ENCODE measurements around the gene COL6A5.

Gene COL6A5

DNA sequence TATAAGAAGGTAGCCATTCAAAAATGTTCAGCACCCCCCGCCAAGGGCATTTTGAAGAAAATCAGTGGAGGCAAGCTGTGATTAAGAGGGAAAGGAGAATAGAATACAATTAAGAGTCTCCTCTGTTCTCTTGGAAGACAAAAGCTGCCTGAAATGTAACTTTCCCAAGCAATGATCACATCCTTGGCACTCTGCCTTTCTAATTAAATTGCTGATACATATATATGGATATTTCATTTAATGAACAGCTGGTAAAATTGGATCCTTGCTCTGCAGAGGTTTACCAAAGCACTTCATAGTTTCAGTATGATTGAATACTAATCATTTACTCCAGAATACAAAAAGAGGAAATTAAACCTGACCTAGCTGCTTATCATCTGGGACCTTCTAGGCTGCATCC, 182.0 kb downstream of the COL6A5 start:
- DNase-seq: no peak

DNA sequence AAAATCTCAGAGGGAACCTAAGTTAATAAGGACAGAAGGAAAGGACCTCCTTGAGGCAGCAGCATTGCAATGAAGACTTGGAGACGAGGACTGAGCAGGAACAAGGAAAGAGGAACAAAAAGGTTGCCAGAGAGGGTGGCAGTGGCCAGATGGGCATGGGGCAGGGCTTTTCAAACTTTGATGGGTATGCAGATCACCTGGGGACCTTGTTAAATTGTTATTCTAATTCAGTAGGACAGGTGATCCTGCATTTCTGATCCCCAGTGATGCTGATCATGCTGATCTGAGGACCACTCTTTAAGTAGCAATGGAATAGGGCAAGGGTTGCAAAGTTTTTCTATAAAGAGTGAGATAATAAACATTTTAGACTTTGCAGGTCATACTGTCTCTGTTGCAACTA, 182.6 kb downstream of the COL6A5 start:
- no peak for DNase-seq

- no peak for DNase-seq
Observed at GRCh38 chr3:130529486-130530215, 184.2 kb downstream of the COL6A5 start.

GRCh38 chr3:130533247-130533646, 187.8 kb downstream of the COL6A5 start:
- no peak for DNase-seq

All from stimulated activated naive CD4-positive, alpha-beta T cell treated with Interleukin-2 at 50 U/mL for 16 hours (primary cell).